Endothelial cell of umbilical vein (primary cell): ENCODE measurements around the gene CCL17. TPM values are rescaled to one million over a fixed set of nuclear protein-coding genes. Genes with fewer than 3 reads are reported as not detected.

Source experiments
- BruUV-seq: library from RNA; stranded (reverse); fragments of 400-500 nt; replicated peaks from 2 replicates; lab custom pipeline; 2021; lab: Mats Ljungman, UMichigan
- CTCF ChIA-PET: fragments of 300-600, 350-600 bp; sonication (Branson Sonifier 250); formaldehyde crosslinking; loops from one replicate; lab custom pipeline; 2021; ENCODE audit warnings: antibody characterized with exemption, inconsistent platforms; lab: Charles Lee
- POLR2A ChIA-PET: fragments of 300-600, 350-600 bp; sonication (Branson Sonifier 250); formaldehyde crosslinking; loops from one replicate; lab custom pipeline; 2021; ENCODE audit warnings: antibody characterized with exemption, inconsistent platforms; lab: Charles Lee
- DNase-seq: peaks from one replicate; pipeline ENCODE4 v3.0.0-alpha.2; 2011; ENCODE audit warnings: low read depth, low spot score
- FAIRE-seq: peaks from 2 replicates; lab custom pipeline; 2011; peaks lifted over from hg19 to GRCh38; lab: Jason Lieb, UNC
- H2AFZ ChIP-seq: 2 replicates; pipeline ENCODE4 v1.6.0; 2012; ENCODE audit warnings: low read depth, low read length, control low read depth, inconsistent platforms
- H3K27ac ChIP-seq: 2 replicates; pipeline ENCODE4 v1.5.1; 2011; ENCODE audit warnings: low read depth, mild to moderate bottlenecking, control low read depth, low read length, moderate library complexity; ENCODE audit not compliant: insufficient read depth
- H3K27me3 ChIP-seq, 2 experiments: 2 replicates each; pipeline versions ENCODE4 v1.6.0 to v1.6.1; 2011; ENCODE audit warnings: low read length in 2 of 2, mixed read lengths in 1 of 2; ENCODE audit not compliant: control insufficient read depth in 2 of 2, insufficient read depth in 2 of 2
- H3K36me3 ChIP-seq, 2 experiments: 2 replicates in 1 of 2; 3 replicates in 1 of 2; pipeline ENCODE4 v1.5.1; 2011; ENCODE audit warnings: low read length in 2 of 2, mild to moderate bottlenecking in 1 of 2, moderate library complexity in 1 of 2; ENCODE audit not compliant: control insufficient read depth in 2 of 2, insufficient read depth in 2 of 2; ENCODE audit errors: extremely low read depth in 1 of 2
- H3K4me1 ChIP-seq: 3 replicates; pipeline ENCODE4 v1.5.1; 2011; ENCODE audit warnings: mild to moderate bottlenecking, low read length; ENCODE audit not compliant: control insufficient read depth, insufficient read depth; ENCODE audit errors: extremely low read depth
- H3K4me2 ChIP-seq: 2 replicates; pipeline ENCODE4 v1.6.1; 2011; ENCODE audit warnings: low read length, control low read depth, mixed read lengths; ENCODE audit not compliant: insufficient read depth
- H3K4me3 ChIP-seq, 3 experiments: fragments of 200-600 bp in 1 of 3; sonication (generic), shearing (Covaris generic) in 1 of 3; replicated peaks in 1 of 3; 2 replicates each; pipeline ENCODE4 v1.5.1; 2011 to 2016; ENCODE audit warnings: control low read depth in 3 of 3, low read length in 3 of 3, mild to moderate bottlenecking in 2 of 3, inconsistent platforms in 1 of 3, low read depth in 1 of 3, moderate library complexity in 1 of 3; ENCODE audit not compliant: insufficient read depth in 1 of 3
- H3K79me2 ChIP-seq: 2 replicates; pipeline ENCODE4 v1.6.0; 2012; ENCODE audit warnings: low read length, inconsistent platforms; ENCODE audit not compliant: control insufficient read depth, insufficient read depth
- H3K9ac ChIP-seq: replicated peaks from 2 replicates; pipeline ENCODE3; 2011; ENCODE audit warnings: low read length, control low read depth; ENCODE audit not compliant: insufficient read depth; ENCODE audit errors: extremely low read depth
- H3K9me1 ChIP-seq: replicated peaks from 3 replicates; pipeline ENCODE4 v1.6.0; 2011; ENCODE audit warnings: mild to moderate bottlenecking, low read length; ENCODE audit not compliant: control insufficient read depth, insufficient read depth; ENCODE audit errors: extremely low read depth
- H3K9me3 ChIP-seq: replicated peaks from 2 replicates; pipeline ENCODE4 v1.5.1; 2012; ENCODE audit warnings: low read length, inconsistent platforms; ENCODE audit not compliant: control insufficient read depth, insufficient read depth
- H4K20me1 ChIP-seq: replicated peaks from 2 replicates; pipeline ENCODE3; 2011; ENCODE audit warnings: mild to moderate bottlenecking, low read length; ENCODE audit not compliant: control insufficient read depth, insufficient read depth; ENCODE audit errors: extremely low read depth
- CTCF ChIP-seq, 2 donors: IDR thresholded peaks; 1 replicate in 1 of 2; 2 replicates in 1 of 2; pipeline ENCODE4 v1.5.1; 2011; ENCODE audit warnings: low read length in 2 of 2, mild to moderate bottlenecking in 2 of 2, moderate library complexity in 2 of 2, control low read depth in 1 of 2, inconsistent platforms in 1 of 2, low read depth in 1 of 2; ENCODE audit not compliant: insufficient read depth in 1 of 2; ENCODE audit errors: extremely low read depth in 1 of 2
- EZH2 ChIP-seq: IDR thresholded peaks from 2 replicates; pipeline ENCODE4 v1.6.1; 2012; ENCODE audit warnings: borderline replicate concordance, low read depth, mild to moderate bottlenecking, moderate library complexity, low read length, inconsistent platforms; ENCODE audit not compliant: severe bottlenecking
- FOS ChIP-seq: IDR thresholded peaks from 2 replicates; pipeline ENCODE4 v1.6.1; 2011; ENCODE audit warnings: mild to moderate bottlenecking, low read length, moderate library complexity, borderline replicate concordance; ENCODE audit not compliant: insufficient read depth
- GATA2 ChIP-seq: IDR thresholded peaks from 2 replicates; pipeline ENCODE4 v1.7.0; 2011; ENCODE audit warnings: low read depth, mild to moderate bottlenecking, moderate library complexity, mixed read lengths, low read length; ENCODE audit not compliant: insufficient read length, insufficient read depth
- JUN ChIP-seq: IDR thresholded peaks from 2 replicates; pipeline ENCODE4 v1.6.1; 2011; ENCODE audit warnings: borderline replicate concordance, low read depth; ENCODE audit not compliant: insufficient read length, insufficient read depth
- MYC ChIP-seq: IDR thresholded peaks from one replicate; pipeline ENCODE4 v1.6.1; 2011; ENCODE audit warnings: mild to moderate bottlenecking, low read depth, low read length
- POLR2A ChIP-seq: IDR thresholded peaks from 2 replicates; pipeline ENCODE4 v1.6.1; 2012; ENCODE audit warnings: low read depth, mild to moderate bottlenecking, control low read depth, low read length
- POLR2AphosphoS5 ChIP-seq: IDR thresholded peaks from 2 replicates; pipeline ENCODE4 v1.6.1; 2012; ENCODE audit warnings: low read depth, mild to moderate bottlenecking, control low read depth, low read length, moderate library complexity; ENCODE audit not compliant: insufficient read depth
- dilution Hi-C: fragments of 300-500 bp; cut with MboI; formaldehyde crosslinking; loops from one replicate; pipeline ENCODE4 v1.15.0; 2019; ENCODE audit warnings: low sequenced_read_pairs; ENCODE audit not compliant: extremely low pct_ligation_motif_present
- intact Hi-C: fragments of 100-400 bp; cut with micrococcal nuclease; formaldehyde crosslinking; loops from one replicate; pipeline ENCODE4 v1.10.0; 2022
- polyA plus RNA-seq, 4 experiments: library from polyadenylated mRNA; depleted of rRNA in 3 of 4; stranded (reverse) in 3 of 4; unstranded in 1 of 4; fragments of >200 nt; gene quantifications; 2 replicates each; pipeline versions ENCODE4 v1.2.1 to v1.2.3, GENCODE V29; 2011 to 2012; ENCODE audit warnings: missing spikeins in 1 of 4
- total RNA-seq: library from RNA; stranded (reverse); gene quantifications from 2 replicates; pipeline ENCODE4 v1.2.3, GENCODE V29; 2021
- TF ChIP-seq, protein P1 (sequence below): IDR thresholded peaks from 2 replicates; pipeline ENCODE4 v1.6.1; 2011; ENCODE audit not compliant: insufficient read depth, insufficient read length

The CCL17 gene
- total and polyA plus RNA-seq, 2 donors (not counting 3 experiments of a cell fraction or from before 2014, with no cell fraction given), result not detected

DNA sequence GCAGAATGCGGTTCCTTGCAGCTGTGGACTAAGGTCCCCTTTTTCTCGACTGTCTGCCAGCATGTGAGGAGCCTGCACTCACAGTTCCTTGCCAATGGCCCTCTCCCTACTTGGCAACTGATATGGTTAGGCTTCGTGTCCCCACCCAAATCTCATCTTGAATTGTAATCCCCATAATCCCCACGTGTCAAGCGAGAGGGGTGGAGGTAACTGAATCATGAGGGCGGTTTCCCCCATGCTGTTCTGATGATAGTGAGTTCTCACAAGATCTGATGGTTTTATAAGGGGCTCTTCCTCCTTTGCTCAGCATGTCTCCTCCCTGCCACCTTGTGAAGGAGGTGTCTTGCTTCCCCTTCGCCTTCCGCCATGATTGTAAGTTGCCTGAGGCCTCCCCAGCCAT lies 22.7 kb downstream of the CCL17 start:
- POLR2A ChIA-PET, result no interaction called here
- Histone ChIP-seq H3K27ac (no peak overlapping the region), H3K9ac (no peak overlapping the region), H3K4me3 (no peak overlapping the region), H3K79me2 (no peaks in the 10 kb centered on the region), H3K9me1 (no peaks in the 10 kb centered on the region), H3K4me2 (no peak overlapping the region), H2AFZ (no peak overlapping the region), H3K27me3 (no peaks in the 10 kb centered on the region), H4K20me1 (no peaks in the 10 kb centered on the region), H3K9me3 (no peaks in the 10 kb centered on the region), H3K4me1 (no peaks in the 10 kb centered on the region), H3K36me3 (peaks cover 2 to 28% of the 10 kb centered on the region in 2 experiments)
- intact Hi-C loops, result no loop called here
- DNase-seq, result no peak
- dilution Hi-C loops, result no loop called here
- CTCF ChIA-PET, result interaction anchor here (2.7 to 16.2 kb wide), 2 partner anchors 11 to 122 kb away, joined by 8 to 507 read pairs; no protein-coding TSS in a partner anchor
- TF ChIP-seq JUN, result no peak
- no TSS peak for BruUV-seq
- FAIRE-seq, result no peak

DNA sequence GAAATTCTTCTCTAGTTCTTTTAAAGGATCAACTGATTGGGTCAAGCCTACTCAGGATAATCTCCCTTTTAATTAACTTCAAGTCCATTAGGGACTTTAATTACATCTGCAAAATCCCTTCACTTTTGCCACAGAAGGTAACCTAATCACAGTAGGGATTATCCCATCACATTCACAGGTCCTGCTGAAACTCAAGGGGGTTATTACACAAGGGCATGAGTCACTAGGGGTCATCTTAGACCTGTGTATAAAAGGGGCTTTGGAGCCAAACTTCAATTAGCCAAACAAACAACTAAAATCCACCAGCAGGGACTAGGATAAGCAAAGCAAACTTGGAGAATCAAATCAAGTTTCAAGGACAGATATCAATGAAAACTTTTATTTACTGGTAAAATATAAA lies 23.3 kb downstream of the CCL17 start:
- CTCF ChIA-PET, result no interaction called here
- DNase-seq (no peak), FAIRE-seq (no peak)
- no peak overlapping the region for H3K9ac ChIP-seq
- H4K20me1 ChIP-seq, result no peaks in the 10 kb centered on the region
- H3K4me3 ChIP-seq, result no peak overlapping the region
- no peaks in the 10 kb centered on the region for H3K9me1 ChIP-seq
- no peak overlapping the region for H3K27ac ChIP-seq
- H3K9me3 ChIP-seq, result no peaks in the 10 kb centered on the region
- no peaks in the 10 kb centered on the region for H3K27me3 ChIP-seq
- intact Hi-C loops (no loop called here), dilution Hi-C loops (no loop called here)
- H3K4me2 ChIP-seq, result no peak overlapping the region
- TF ChIP-seq JUN, result no peak
- TF ChIP-seq FOS, result no peak
- no peak for TF ChIP-seq MYC
- TF ChIP-seq POLR2AphosphoS5, result no peak
- TF ChIP-seq EZH2, result no peak
- no peak for TF ChIP-seq POLR2A
- TF ChIP-seq GATA2, result no peak
- TF ChIP-seq CTCF (IDR thresholded peaks at IDR 0.05; ENCODE audit: extremely low read depth in 1 of 2, insufficient read depth in 1 of 2, low read depth in 1 of 2, low read length in 2 of 2), result no peak
- TF ChIP-seq, protein P1, sequence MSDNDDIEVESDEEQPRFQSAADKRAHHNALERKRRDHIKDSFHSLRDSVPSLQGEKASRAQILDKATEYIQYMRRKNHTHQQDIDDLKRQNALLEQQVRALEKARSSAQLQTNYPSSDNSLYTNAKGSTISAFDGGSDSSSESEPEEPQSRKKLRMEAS, result no peak
- POLR2A ChIA-PET, result no interaction called here
- BruUV-seq, result no TSS peak
- H3K36me3 ChIP-seq, result peaks cover 6 to 29% of the 10 kb centered on the region in 2 experiments
- no peaks in the 10 kb centered on the region for H3K79me2 ChIP-seq
- H3K4me1 ChIP-seq, result no peaks in the 10 kb centered on the region
- no peak overlapping the region for H2AFZ ChIP-seq
